ENCODE data around the gene NSD2.

NSD2 gene

GRCh38 chr4:1983846-1984405 lies 112.7 kb downstream of the NSD2 start:
- no peak overlapping the region for H3K4me2 ChIP-seq (ENCODE audit: low read length, poor library complexity, severe bottlenecking)
- H2AK5ac ChIP-seq (ENCODE audit: low read length, severe bottlenecking), result no peak overlapping the region
- H2AFZ ChIP-seq (ENCODE audit: low read depth, low read length), result no peak overlapping the region
- 96% methylated on average over 21 of the region's 21 CpGs for WGBS
- H4K91ac ChIP-seq (ENCODE audit: low read length), result peak overlapping the region; percentile 14
- H2BK12ac ChIP-seq (ENCODE audit: low read length in 2 of 2), result no peak overlapping the region
- no peak overlapping the region for H3K18ac ChIP-seq (ENCODE audit: low read depth in 1 of 2, low read length in 2 of 2)
- H3K79me1 ChIP-seq (replicated peaks; ENCODE audit: low read length, poor library complexity, severe bottlenecking), result peaks cover 63% of the 10 kb centered on the region
- no peak overlapping the region for H3K27ac ChIP-seq (ENCODE audit: low read length, poor library complexity, severe bottlenecking)
- H2BK5ac ChIP-seq (ENCODE audit: low read depth, low read length, poor library complexity, severe bottlenecking), result no peak overlapping the region
- H2BK120ac ChIP-seq (ENCODE audit: low read depth, low read length), result no peak overlapping the region
- H3K14ac ChIP-seq (ENCODE audit: low read length in 2 of 2), result no peak overlapping the region
- H3K36me3 ChIP-seq (ENCODE audit: control insufficient read depth in 1 of 2, insufficient read depth in 2 of 2, low read depth in 1 of 2, low read length in 2 of 2), result peaks cover 89 to 95% of the 10 kb centered on the region in 2 experiments
- no peak overlapping the region for H3K9ac ChIP-seq (ENCODE audit: low read length)
- H3K9me3 ChIP-seq (ENCODE audit: control insufficient read depth, low read length), result no peaks in the 10 kb centered on the region
- H4K8ac ChIP-seq (ENCODE audit: low read length), result no peak overlapping the region
- no peak overlapping the region for H2BK15ac ChIP-seq (ENCODE audit: low read depth, poor library complexity, severe bottlenecking)
- H3K4ac ChIP-seq (ENCODE audit: low read depth in 1 of 2, low read length in 2 of 2), result no peak overlapping the region
- no peak for DNase-seq
- H3K23ac ChIP-seq (ENCODE audit: low read length in 2 of 2), result no peak overlapping the region
- peaks cover 1% of the 10 kb centered on the region for H3K4me1 ChIP-seq (ENCODE audit: control insufficient read depth, insufficient read depth, low read depth, low read length)
- no peak overlapping the region for H3K4me3 ChIP-seq (ENCODE audit: insufficient read depth in 1 of 2, low read depth in 1 of 2, low read length in 2 of 2)
- H3K27me3 ChIP-seq (ENCODE audit: control insufficient read depth in 1 of 2, insufficient read depth in 1 of 2, low read length in 2 of 2), result no peaks in the 10 kb centered on the region

DNA sequence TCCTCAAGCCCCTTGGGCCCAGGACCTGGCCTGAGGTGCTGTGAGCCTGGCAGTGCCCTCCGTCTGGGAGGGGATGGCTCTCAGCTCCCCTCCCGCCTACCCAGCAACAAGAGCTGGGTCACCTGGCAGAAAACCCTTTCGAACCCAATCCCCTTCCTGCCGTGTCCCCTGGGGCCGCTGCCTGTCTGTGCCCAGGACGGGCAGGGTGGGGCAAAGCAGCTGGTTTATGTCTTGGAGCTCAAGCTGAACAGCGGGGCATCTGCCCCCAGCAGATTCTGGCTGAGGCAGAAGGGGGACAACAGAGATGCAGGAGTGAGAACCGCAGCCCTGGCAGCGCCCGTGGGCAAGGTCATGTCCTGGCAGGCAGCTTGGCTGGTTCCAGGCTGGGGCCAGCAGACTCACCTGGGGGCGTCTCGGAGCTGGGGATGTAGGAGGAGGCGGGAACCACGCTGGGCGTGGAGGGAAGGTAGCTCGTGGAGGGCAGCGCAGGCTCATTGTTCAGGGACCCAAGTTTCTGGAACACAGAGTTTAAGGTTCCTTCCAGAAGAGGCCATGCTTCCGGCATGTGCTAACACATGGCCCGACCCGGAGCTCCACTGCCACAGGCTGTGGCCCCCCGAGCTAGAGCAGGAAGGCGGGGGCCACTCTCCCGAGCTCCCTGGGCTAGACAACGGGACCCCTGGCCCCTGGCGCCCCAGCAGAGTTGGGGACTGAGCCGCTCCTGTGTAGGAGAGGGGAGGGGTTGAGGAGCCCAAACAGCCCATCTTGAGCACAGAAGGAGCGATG lies 113.4 kb downstream of the NSD2 start:
- H3K14ac ChIP-seq (ENCODE audit: low read length in 2 of 2), result no peak overlapping the region
- DNase-seq, result no peak
- H3K79me1 ChIP-seq (replicated peaks; ENCODE audit: low read length, poor library complexity, severe bottlenecking), result peaks cover 65% of the 10 kb centered on the region
- peak overlapping the region; percentile 17 for H2BK15ac ChIP-seq (ENCODE audit: low read depth, poor library complexity, severe bottlenecking)
- no peak overlapping the region for H3K27ac ChIP-seq (ENCODE audit: low read length, poor library complexity, severe bottlenecking)
- H2AK5ac ChIP-seq (ENCODE audit: low read length, severe bottlenecking), result no peak overlapping the region
- H3K36me3 ChIP-seq (ENCODE audit: control insufficient read depth in 1 of 2, insufficient read depth in 2 of 2, low read depth in 1 of 2, low read length in 2 of 2), result peaks cover 89 to 93% of the 10 kb centered on the region in 2 experiments
- no peaks in the 10 kb centered on the region for H3K27me3 ChIP-seq (ENCODE audit: control insufficient read depth in 1 of 2, insufficient read depth in 1 of 2, low read length in 2 of 2)
- no peak overlapping the region for H3K23ac ChIP-seq (ENCODE audit: low read length in 2 of 2)
- H3K4ac ChIP-seq (ENCODE audit: low read depth in 1 of 2, low read length in 2 of 2), result no peak overlapping the region
- no peak overlapping the region for H3K4me2 ChIP-seq (ENCODE audit: low read length, poor library complexity, severe bottlenecking)
- H2BK120ac ChIP-seq (ENCODE audit: low read depth, low read length), result no peak overlapping the region
- H3K4me1 ChIP-seq (ENCODE audit: control insufficient read depth, insufficient read depth, low read depth, low read length), result peaks cover 1% of the 10 kb centered on the region
- no peak overlapping the region for H2BK12ac ChIP-seq (ENCODE audit: low read length in 2 of 2)
- no peak overlapping the region for H3K4me3 ChIP-seq (ENCODE audit: insufficient read depth in 1 of 2, low read depth in 1 of 2, low read length in 2 of 2)
- no peaks in the 10 kb centered on the region for H3K9me3 ChIP-seq (ENCODE audit: control insufficient read depth, low read length)
- H3K18ac ChIP-seq (ENCODE audit: low read depth in 1 of 2, low read length in 2 of 2), result no peak overlapping the region
- H2BK5ac ChIP-seq (ENCODE audit: low read depth, low read length, poor library complexity, severe bottlenecking), result no peak overlapping the region
- H2AFZ ChIP-seq (ENCODE audit: low read depth, low read length), result no peak overlapping the region
- WGBS, result 93% methylated on average over 27 of the region's 27 CpGs
- H4K8ac ChIP-seq (ENCODE audit: low read length), result no peak overlapping the region
- no peak overlapping the region for H4K91ac ChIP-seq (ENCODE audit: low read length)
- no peak overlapping the region for H3K9ac ChIP-seq (ENCODE audit: low read length)

DNA sequence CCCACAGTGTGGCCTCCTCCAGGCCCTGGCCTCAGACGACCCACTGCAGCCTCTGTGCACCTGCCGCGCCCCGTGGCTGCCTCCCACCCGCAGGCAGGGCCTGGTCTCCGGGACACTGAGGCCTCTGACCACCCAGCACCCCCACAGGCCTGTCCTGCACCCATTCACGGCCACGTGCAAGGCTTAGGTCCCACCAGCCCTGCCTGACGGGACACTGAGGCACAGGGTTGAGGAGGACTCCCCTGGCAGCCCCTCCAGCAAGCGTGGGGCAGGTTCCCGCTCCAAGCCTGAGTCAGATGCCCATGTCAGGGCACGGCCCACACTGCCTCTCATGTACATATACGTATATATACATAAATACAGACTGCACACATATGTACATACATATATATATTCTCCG lies 114.1 kb downstream of the NSD2 start:
- H3K9ac ChIP-seq (ENCODE audit: low read length), result no peak overlapping the region
- peaks cover 89 to 93% of the 10 kb centered on the region in 2 experiments for H3K36me3 ChIP-seq (ENCODE audit: control insufficient read depth in 1 of 2, insufficient read depth in 2 of 2, low read depth in 1 of 2, low read length in 2 of 2)
- H3K14ac ChIP-seq (ENCODE audit: low read length in 2 of 2), result no peak overlapping the region
- H3K27ac ChIP-seq (ENCODE audit: low read length, poor library complexity, severe bottlenecking), result no peak overlapping the region
- H2AFZ ChIP-seq (ENCODE audit: low read depth, low read length), result no peak overlapping the region
- no peak for DNase-seq
- no peaks in the 10 kb centered on the region for H3K27me3 ChIP-seq (ENCODE audit: control insufficient read depth in 1 of 2, insufficient read depth in 1 of 2, low read length in 2 of 2)
- no peak overlapping the region for H4K8ac ChIP-seq (ENCODE audit: low read length)
- H2BK120ac ChIP-seq (ENCODE audit: low read depth, low read length), result no peak overlapping the region
- no peak overlapping the region for H2AK5ac ChIP-seq (ENCODE audit: low read length, severe bottlenecking)
- no peaks in the 10 kb centered on the region for H3K9me3 ChIP-seq (ENCODE audit: control insufficient read depth, low read length)
- H3K4ac ChIP-seq (ENCODE audit: low read depth in 1 of 2, low read length in 2 of 2), result no peak overlapping the region
- H3K4me2 ChIP-seq (ENCODE audit: low read length, poor library complexity, severe bottlenecking), result no peak overlapping the region
- H2BK15ac ChIP-seq (ENCODE audit: low read depth, poor library complexity, severe bottlenecking), result no peak overlapping the region
- H3K4me1 ChIP-seq (ENCODE audit: control insufficient read depth, insufficient read depth, low read depth, low read length), result peaks cover 1% of the 10 kb centered on the region
- H3K18ac ChIP-seq (ENCODE audit: low read depth in 1 of 2, low read length in 2 of 2), result no peak overlapping the region
- peaks cover 65% of the 10 kb centered on the region for H3K79me1 ChIP-seq (replicated peaks; ENCODE audit: low read length, poor library complexity, severe bottlenecking)
- H2BK12ac ChIP-seq (ENCODE audit: low read length in 2 of 2), result no peak overlapping the region
- no peak overlapping the region for H2BK5ac ChIP-seq (ENCODE audit: low read depth, low read length, poor library complexity, severe bottlenecking)
- peak overlapping the region; percentile 53 for H4K91ac ChIP-seq (ENCODE audit: low read length)
- no peak overlapping the region for H3K23ac ChIP-seq (ENCODE audit: low read length in 2 of 2)
- WGBS, result 92% methylated on average over 14 of the region's 14 CpGs
- no peak overlapping the region for H3K4me3 ChIP-seq (ENCODE audit: insufficient read depth in 1 of 2, low read depth in 1 of 2, low read length in 2 of 2)

DNA sequence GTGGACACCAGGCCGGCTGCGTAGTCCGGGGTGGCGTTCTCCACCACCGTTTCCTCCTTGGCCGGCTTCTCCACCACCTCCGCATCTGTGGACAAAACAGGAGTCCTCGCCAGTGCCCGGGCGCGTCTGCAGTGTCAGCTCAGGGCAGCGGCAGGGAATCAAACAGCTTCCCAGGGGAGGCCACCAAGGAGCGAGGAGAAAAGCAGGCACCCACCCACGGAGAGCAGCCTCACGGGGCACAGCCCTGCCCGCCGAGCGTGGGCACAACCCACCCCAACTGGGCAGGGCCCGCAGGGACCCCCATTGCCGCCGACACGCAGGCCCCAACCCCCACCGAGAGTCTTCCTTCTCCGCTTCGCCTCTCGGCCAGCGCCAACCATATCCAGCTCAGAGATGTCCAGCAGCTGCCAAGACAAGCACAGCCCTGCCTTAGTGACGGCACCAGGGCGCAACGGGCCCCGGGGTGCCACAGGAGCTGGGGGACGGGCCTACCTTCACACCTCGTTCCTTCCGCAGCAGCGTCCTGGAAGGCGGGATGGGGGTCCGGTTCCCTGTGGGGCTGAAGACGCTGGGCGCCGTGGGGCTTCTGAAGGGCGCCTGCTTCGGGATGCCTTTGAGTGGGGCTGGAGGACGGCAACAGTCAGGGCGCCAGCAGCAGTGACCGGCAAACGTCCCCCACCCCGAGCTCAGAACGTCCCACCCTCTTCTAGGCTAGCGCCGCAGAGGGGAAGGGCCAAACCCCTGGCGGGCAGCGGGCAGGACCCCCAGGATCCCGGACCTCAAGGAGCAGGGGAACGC lies 114.8 kb downstream of the NSD2 start:
- Histone ChIP-seq H3K79me1 (replicated peaks; ENCODE audit: low read length, poor library complexity, severe bottlenecking) (peaks cover 65% of the 10 kb centered on the region), H3K18ac (ENCODE audit: low read depth in 1 of 2, low read length in 2 of 2) (no peak overlapping the region), H3K23ac (ENCODE audit: low read length in 2 of 2) (no peak overlapping the region), H3K4me3 (ENCODE audit: insufficient read depth in 1 of 2, low read depth in 1 of 2, low read length in 2 of 2) (no peak overlapping the region), H2AFZ (ENCODE audit: low read depth, low read length) (no peak overlapping the region), H3K9me3 (ENCODE audit: control insufficient read depth, low read length) (no peaks in the 10 kb centered on the region), H3K27ac (ENCODE audit: low read length, poor library complexity, severe bottlenecking) (no peak overlapping the region), H2AK5ac (ENCODE audit: low read length, severe bottlenecking) (no peak overlapping the region), H2BK12ac (ENCODE audit: low read length in 2 of 2) (no peak overlapping the region), H3K4me2 (ENCODE audit: low read length, poor library complexity, severe bottlenecking) (no peak overlapping the region), H3K27me3 (ENCODE audit: control insufficient read depth in 1 of 2, insufficient read depth in 1 of 2, low read length in 2 of 2) (no peaks in the 10 kb centered on the region), H2BK120ac (ENCODE audit: low read depth, low read length) (no peak overlapping the region), H4K8ac (ENCODE audit: low read length) (no peak overlapping the region), H3K4ac (ENCODE audit: low read depth in 1 of 2, low read length in 2 of 2) (no peak overlapping the region), H3K9ac (ENCODE audit: low read length) (no peak overlapping the region), H2BK15ac (ENCODE audit: low read depth, poor library complexity, severe bottlenecking) (no peak overlapping the region), H3K14ac (ENCODE audit: low read length in 2 of 2) (no peak overlapping the region), H4K91ac (ENCODE audit: low read length) (no peak overlapping the region), H2BK5ac (ENCODE audit: low read depth, low read length, poor library complexity, severe bottlenecking) (no peak overlapping the region), H3K36me3 (ENCODE audit: control insufficient read depth in 1 of 2, insufficient read depth in 2 of 2, low read depth in 1 of 2, low read length in 2 of 2) (peaks cover 85 to 93% of the 10 kb centered on the region in 2 experiments), H3K4me1 (ENCODE audit: control insufficient read depth, insufficient read depth, low read depth, low read length) (peaks cover 1% of the 10 kb centered on the region)
- DNase-seq, result no peak
- WGBS, result 95% methylated on average over 52 of the region's 54 CpGs
